GM19099 (cell line): ENCODE measurements around the gene NARS2.

Source experiments
- POLR2A ChIP-seq: IDR thresholded peaks from 3 replicates; pipeline ENCODE4 v1.6.1; 2011; ENCODE audit warnings: low read depth; ENCODE audit not compliant: insufficient read length; ENCODE audit errors: extremely low read depth

The NARS2 gene

DNA sequence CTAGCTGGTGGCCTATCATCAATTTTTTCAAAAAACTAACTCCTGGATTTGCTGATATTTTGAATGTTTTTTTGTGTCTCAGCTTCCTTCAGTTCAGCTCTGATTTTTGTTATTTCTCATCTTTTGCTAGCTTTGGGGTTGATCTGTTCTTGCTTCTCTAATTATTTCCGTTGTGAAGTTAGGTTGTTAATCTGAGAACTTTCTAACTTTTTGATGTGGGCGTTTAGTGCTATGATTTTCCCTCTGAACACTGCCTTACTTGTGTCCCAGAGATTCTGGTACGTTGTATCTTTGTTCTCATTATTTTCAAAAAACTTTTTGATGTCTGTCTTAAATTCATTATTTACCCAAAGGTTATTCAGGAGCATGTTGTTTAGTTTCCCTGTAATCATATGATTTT is 19.1 kb downstream of the NARS2 start:
- no peak for TF ChIP-seq POLR2A

DNA sequence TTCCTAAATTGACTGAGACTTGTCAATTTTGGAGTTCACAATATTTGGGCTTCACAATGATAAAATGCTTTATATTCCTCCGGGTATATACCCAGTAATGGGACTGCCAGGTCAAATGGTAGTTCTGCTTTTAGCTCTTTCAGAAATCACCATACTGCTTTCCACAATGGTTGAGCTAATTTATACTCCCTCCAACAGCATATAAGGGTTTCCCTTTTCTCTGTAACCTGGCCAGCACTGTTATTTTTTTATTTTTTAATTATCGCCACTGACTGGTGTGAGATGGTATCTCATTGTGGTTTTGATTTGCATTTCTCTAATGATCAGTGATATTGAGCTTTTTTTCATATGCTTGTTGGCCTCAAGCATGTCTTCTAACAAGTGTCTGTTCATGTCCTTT is 21.8 kb downstream of the NARS2 start:
- TF ChIP-seq POLR2A = no peak

DNA sequence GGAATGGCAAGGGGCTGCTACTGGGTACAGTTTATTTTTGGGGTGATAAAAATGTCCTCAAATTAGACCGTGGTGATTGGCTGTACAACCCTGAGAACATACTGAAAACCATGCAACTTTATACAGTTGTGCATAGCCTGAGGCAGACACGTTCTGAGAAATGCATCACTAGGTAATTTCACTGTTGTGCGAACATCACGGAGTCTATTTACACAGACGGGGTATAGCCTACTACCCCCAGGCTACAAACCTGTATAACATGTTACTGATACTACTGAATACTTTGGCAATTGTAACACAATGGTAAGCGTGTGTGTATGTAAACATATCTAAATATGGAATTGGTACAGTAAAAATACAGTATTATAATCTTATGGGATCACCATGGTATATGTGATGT is 23.6 kb downstream of the NARS2 start:
- TF ChIP-seq POLR2A = no peak

DNA sequence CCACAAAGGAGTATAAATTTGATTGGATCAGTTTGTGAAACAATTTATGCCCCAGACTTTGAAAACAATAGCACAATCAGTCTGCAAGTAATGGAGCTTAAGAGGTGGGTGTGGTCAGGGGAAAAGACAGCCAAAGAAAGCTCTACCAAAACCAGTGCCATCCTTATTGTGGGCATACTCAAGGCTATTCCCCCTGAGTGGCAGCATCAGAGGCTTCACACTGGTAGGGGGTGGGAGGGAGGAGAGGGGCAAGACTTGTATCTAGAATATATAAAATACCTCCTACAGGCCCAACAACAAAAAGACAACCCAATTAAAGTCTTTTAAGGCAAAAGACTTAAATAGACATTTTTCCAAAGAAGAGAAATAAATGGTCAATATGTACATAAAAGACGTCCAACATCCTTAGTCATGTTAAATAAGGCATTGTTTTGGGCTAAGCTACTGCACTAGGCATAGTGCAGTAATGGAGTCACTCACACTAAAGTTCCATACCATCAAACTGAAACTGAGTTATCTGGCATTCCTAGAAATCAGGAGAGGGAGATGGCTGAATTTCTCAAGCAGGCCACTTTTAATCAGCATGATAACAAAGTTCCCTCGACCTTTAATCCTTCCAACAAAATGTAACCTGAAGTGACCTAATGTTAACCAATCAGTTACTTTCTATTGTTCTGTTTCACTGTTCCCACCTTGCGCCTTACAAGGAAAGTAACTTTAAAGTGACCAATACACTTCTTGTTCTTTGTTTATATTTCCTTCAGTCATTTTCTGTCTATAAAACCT is 24.8 kb downstream of the NARS2 start:
- TF ChIP-seq POLR2A = no peak

DNA sequence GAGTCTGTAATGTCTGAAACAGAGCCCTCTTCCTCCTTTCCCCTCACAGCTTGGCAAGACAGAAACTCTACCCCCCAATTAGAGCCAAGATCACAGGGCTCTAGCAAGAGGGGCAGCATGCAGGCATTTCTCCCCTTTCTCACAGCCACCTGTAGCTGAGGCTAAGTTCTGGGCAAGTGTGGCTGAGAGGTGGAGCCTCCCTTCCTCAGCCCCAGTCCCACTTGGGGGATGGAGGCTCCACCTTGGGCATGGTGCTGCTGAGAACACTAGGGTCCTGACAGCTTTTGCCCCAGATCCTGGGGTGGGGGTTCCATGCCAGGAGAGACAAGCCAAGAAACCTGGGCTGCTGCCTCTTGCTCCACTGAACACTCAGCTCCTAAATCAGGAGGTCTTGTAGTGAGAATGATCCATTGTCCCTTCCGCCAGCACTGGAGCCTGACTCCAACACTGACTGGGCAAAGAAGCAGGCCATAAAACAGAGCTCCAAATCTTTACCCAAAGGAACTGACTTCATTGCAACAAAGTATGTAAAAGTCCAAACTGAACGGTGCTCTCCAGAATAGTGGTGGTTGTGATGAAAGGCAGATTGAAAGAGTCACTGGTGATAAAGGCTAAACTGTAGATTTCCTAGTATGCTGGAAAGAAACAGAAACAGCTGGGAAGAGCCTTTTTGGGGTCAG is 25.6 kb downstream of the NARS2 start:
- TF ChIP-seq POLR2A = no peak

DNA sequence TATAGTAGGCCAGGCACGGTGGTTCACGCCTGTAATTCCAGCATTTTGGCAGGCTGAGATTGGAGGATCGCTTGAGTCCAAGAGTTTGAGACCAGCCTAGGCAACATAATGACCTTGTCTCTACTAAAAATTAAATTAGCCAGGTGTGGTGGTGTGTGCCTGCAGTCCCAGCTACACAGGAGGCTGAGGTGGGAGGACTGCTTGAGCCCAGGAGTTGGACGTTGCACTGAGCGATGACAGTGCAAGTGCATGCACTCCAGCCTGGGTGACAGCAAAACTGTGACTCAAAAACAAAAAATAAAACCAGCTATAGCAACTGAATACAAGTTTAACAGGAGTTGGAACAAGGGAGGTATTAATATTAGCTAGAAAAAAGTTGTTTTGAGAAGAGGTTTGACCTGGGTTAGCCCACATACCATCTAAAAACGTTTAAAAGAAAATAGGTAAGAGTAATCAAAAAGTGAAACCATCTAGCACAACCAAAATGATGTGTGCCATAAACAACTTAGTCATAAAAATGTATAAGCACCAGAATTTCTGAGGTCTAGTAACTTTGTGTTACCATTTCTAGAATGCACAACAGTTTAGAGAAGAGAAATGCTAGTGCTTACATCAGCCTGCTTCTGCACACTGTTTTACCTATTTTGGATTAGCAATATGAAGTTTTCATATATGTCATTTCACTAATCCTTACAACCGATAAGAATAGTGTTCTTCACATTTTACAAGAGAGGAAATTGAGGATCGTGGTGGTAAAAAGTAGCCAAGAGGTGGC is 26.5 kb downstream of the NARS2 start:
- TF ChIP-seq POLR2A = no peak

DNA sequence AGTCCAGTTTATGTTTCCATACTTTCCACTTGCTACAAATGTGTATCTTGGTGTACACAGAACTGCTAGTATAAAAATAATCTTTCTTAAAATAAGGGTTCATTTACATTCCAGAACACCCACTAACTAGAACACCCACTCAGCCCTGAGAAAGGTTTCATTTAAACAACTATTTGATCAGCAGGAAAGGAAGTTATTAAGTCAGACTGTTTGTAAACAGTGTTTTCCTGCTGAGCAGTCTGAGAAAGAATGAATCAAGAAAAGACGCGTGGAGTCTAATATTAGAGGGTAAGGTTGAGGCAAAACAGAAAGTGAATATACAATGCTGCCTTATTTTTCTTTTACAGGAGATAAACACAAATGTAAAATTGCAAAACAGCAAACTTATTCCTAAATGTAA is 32.7 kb downstream of the NARS2 start:
- TF ChIP-seq POLR2A = no peak

DNA sequence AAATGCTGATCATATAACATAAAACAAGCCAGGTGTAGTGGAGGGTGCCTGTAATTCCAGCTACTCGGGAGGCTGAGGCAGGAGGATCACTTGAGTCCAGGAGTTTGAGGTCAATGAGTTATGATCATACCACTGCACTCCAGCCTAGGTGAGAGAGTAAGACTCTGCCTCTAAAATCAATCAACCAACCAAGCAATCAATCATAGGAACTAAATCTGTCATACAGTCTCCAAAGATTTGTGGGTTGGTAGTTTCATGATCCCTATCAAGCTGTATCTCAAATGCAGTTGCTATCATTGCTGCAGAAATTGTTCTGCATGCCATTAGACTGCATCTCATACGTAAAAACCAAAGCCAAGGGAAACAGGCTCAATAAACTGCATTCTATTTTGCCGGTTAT is 33.1 kb downstream of the NARS2 start:
- TF ChIP-seq POLR2A = no peak

DNA sequence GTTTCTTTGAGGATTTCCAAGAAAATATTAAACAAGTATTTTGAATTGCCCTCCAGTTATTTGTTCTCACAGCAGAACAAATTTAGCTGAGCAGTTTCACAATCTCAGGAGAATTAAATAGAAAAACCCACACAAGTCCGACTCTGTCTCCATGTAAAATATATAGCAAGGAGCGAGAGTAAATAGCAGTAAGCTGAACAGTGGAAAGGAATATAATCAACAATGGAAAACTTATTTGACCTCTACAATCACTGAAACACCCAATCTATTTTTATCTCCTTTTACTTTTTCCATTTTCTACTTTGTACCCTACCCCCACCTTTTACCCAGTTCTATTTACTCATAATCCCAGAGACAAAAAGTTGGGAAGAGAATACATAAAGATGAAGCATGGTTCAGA is 34.4 kb downstream of the NARS2 start:
- no peak for TF ChIP-seq POLR2A

DNA sequence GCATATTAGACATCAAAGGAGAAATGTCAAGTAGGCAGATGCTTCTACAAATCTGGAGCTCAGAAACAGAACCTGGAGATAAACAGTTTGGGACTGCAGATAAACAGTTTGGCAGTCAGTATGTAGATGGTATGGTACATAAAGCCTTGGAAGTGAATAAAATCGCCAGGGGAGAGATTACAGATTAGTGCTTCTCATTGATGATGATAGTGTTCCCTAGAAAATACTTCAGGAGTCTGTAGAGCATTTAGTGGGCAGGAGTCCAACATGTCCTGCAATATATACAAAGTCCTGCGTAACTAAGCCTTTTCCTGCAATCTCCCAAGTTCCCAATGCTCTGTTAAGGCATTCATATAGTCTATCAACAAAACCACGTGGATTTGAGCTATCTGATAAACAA is 35.2 kb downstream of the NARS2 start:
- no peak for TF ChIP-seq POLR2A

DNA sequence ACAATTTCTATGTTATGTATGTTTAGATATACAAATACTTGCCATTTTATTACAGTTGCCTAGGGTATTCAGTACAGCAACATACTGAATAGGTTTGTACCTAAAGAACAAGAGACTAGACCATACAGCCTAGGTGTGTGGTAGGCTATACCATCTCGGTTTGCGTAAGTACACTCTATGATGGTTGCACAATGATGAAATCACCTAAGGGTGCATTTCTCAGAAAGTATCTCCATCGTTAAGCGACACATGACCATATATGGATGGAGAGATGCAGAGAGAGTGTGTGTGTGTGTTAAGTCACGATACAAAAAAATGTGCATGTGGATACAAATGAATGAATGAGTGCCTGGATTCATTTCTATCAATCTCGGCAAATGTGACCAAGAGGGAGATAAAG is 37.7 kb downstream of the NARS2 start:
- no peak for TF ChIP-seq POLR2A

DNA sequence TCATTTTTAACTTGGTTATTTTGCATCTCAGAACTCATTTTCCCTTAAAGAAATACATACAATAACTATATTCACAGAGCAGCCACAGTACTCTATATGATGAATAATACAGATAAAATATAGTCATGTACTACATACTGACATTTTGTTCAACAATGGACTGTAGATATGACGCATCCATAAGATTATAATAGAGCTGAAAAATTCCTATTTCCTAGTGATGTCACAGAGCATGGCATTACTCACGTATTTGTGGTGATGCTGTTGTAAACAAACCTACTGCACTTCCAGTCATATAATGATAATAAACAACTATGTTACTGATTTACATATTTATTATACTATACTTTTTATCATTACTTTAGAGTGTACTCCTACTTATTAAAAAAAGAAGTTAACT is 38.7 kb downstream of the NARS2 start:
- no peak for TF ChIP-seq POLR2A

DNA sequence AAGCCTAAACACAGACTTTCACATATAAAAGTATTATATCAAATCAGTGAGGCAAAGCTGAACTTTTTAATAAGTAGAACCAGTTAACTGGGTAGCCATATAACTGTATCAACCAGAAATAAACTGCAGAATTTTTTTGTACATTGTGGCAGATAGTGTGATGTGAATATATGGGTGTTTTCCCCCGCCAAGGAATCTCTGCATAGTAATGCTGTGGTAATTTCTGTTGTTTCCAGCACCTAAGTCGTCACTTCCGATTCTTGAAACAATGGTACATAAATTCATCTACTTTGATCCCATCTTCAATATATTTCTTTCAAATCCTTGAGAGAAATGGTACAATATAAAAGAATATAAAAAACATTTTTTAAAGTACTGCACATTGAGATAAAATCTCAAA is 39.6 kb downstream of the NARS2 start:
- no peak for TF ChIP-seq POLR2A

DNA sequence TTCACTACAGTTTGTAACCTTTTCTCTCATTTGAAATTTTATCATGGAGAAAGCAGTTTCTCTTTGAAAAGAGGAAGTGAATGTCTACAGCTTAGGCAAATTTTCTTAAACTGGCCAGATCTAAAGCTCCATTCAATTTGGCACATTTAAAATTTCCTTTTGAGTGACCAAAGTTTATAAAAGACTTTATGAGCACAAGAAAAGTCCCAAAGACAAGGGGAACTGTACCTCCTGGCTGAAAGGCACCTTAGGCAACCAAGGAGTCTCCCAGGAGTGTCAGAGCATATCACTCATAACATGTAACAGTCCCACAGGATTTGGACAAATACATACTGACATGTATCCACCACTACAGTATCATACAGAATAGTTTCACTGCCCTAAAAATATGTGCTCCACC is 41.3 kb downstream of the NARS2 start:
- TF ChIP-seq POLR2A = no peak

DNA sequence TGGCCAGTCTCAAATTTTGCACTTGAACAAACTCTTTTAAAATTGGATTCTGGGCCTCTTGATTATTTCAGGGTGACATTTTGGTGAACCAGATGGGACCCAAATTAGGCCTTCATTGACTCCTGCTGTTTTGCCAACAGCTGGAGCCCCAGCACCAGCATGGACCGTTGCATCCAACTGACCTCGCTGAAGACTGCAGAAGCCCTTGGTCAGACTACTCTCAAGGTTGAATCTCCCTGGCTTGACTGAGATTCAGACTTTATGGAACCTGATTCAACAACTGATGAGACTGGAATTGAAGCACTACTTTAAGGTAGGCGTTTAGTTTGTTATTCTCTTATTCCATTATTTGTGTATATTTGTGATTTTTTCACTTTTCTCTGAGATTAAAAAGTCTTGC is 41.7 kb downstream of the NARS2 start:
- TF ChIP-seq POLR2A = no peak
